Kidney (tissue), 14 donors: Measurements from ENCODE around the gene AQP3. TPM values are rescaled to one million over a fixed set of nuclear protein-coding genes. Genes with fewer than 3 reads are reported as not detected.
A peak's percentile ranks its signal among the peaks of the same experiment; 100 is the strongest.
"Not testable (repeated sequence)": the region's sequence is repeated elsewhere in the genome, so short reads cannot be mapped to it uniquely, and the experiment has no call there.

Experiments used
- DNase-seq, 5 donors: peaks; one replicate each; pipeline ENCODE4 v3.0.0-alpha.2; 2013 to 2020
- FAIRE-seq: peaks from 2 replicates; lab custom pipeline; 2012; peaks lifted over from hg19 to GRCh38; lab: Jason Lieb, UNC
- H3K27ac ChIP-seq, 2 donors: one replicate each; pipeline ENCODE4 v1.7.0; 2013; ENCODE audit warnings: low read depth in 2 of 2, low read length in 2 of 2, inconsistent platforms in 1 of 2
- H3K27me3 ChIP-seq: one replicate; pipeline ENCODE4 v1.7.1; 2013; ENCODE audit warnings: low read length, inconsistent platforms; ENCODE audit not compliant: control insufficient read depth, insufficient read depth
- H3K36me3 ChIP-seq, 3 donors: one replicate each; pipeline versions ENCODE4 v1.7.0 to v1.7.1; 2013; ENCODE audit warnings: low read length in 3 of 3, control low read depth in 1 of 3, inconsistent platforms in 1 of 3; ENCODE audit not compliant: insufficient read depth in 3 of 3, control insufficient read depth in 2 of 3
- H3K4me1 ChIP-seq, 3 donors: one replicate each; pipeline versions ENCODE4 v1.7.0 to v1.7.1; 2013; ENCODE audit warnings: low read length in 3 of 3, inconsistent platforms in 1 of 3, low read depth in 1 of 3; ENCODE audit not compliant: control insufficient read depth in 2 of 3, insufficient read depth in 2 of 3
- H3K4me3 ChIP-seq, 3 donors: one replicate each; pipeline versions ENCODE4 v1.7.0 to v1.8.1; 2013; ENCODE audit warnings: low read length in 3 of 3, control low read depth in 1 of 3, inconsistent platforms in 1 of 3
- H3K9ac ChIP-seq, 3 donors: one replicate each; pipeline versions ENCODE4 v1.7.0 to v1.7.1; 2013; ENCODE audit warnings: low read length in 3 of 3, control low read depth in 1 of 3, inconsistent platforms in 1 of 3
- H3K9me3 ChIP-seq, 3 donors: one replicate each; pipeline versions ENCODE4 v1.7.0 to v1.7.1; 2013; ENCODE audit warnings: low read length in 3 of 3, control low read depth in 1 of 3, inconsistent platforms in 1 of 3; ENCODE audit not compliant: control insufficient read depth in 2 of 3, insufficient read depth in 1 of 3
- intact Hi-C: fragments of 100-400 bp; cut with DNase I; formaldehyde crosslinking; loops from one replicate; pipeline ENCODE4 v1.11.1; 2022
- microRNA-seq: library from miRNA; unstranded; fragments of <30 nt; microRNA quantifications from one replicate; pipeline ENCODE4 v1.2.0, GENCODE V29; 2020
- polyA plus RNA-seq: library from polyadenylated mRNA; stranded (reverse); fragments of 350-450 nt; fragmentation: Illumina TruSeq; extraction: RNeasy Lipid Tissue Mini Kit (QIAGEN cat#74804); gene quantifications from one replicate; pipeline ENCODE4 v1.2.3, GENCODE V29; 2014; ENCODE audit warnings: low read depth, low replicate concordance; ENCODE audit not compliant: insufficient read depth
- total RNA-seq: library from RNA; stranded (reverse); fragmentation: NEBNext Ultra II Directional; extraction: Animal tissue kit (Norgen Biotek cat#: 25700); gene quantifications from one replicate; pipeline ENCODE4 v1.2.1, GENCODE V29; 2021
- TF ChIP-seq, protein P1 (sequence below): IDR thresholded peaks from 3 replicates; pipeline ENCODE4 v1.5.1; 2012; ENCODE audit warnings: mild to moderate bottlenecking, moderate library complexity, borderline replicate concordance; ENCODE audit not compliant: insufficient read depth; ENCODE audit errors: extremely low read depth
- donor health status: control.
- donor health status: control.
- donor health status: control.
- donor health status: control.
- donor health status: control.
- donor health status: DM: yes; HTN: yes; CAD: no.
- donor health status: Normal renal cell carcinoma (clear cell type).

AQP3 gene
- total and polyA plus RNA-seq, 2 donors from 2014 or later, result 135 to 401 TPM

DNA sequence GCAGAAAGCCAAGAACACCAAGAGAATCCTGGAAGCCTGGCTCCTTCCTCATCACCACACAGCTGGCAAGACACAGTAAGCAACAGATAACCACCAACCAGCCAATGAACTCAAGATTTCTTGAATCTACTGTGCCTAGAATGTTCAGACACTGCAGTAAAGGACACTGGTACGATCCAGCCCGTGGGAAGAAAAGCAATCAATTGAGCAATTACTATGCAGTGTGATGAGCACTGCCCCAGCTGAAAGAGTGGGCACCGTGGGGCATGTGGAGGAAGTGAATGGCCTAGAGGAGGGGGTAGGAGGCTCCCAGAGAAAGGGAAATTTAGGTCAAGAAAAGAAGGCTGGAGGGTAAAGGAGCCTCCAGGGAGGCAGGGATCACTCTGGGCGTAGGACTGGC lies 49.6 kb downstream of the AQP3 start:
- DNase-seq, H3K27me3 ChIP-seq, H3K4me1 ChIP-seq, H3K27ac ChIP-seq, FAIRE-seq, intact Hi-C loops, H3K9me3 ChIP-seq, H3K4me3 ChIP-seq, H3K9ac ChIP-seq, H3K36me3 ChIP-seq: not testable (repeated sequence)

DNA sequence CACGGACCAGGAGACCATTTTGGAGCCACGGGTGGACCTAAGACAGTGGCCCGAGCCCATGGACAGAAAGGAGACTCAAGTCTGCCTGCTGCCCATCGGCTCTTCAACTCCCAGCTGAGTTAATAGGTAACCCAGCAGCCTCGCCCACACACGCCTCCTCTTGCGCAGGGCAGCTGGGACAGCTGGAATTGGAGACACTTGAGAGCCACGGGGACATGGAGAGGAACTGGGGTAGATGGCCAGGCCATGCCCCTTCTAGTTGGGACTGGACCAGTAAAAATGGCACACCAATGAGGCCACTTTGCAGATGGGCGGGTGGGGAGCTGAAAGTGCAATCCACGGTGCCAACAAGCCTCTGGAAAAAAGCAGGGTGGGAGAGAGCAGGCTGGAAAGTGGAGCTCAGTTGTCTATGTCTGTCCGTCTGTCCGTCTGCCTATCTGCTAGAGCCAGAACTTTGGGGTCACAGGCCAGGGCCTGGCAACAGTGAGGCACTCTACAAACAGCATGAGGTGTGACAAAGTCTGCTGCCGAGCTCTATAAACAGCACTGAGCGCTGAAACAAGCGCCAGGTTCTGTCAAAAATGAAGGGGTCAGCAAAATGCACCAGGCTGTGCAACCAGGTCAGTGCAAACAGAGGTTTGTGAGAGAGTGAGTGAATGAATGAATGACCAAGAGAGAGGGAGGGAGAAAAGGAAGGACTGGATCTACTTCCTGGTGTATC lies 52.1 kb downstream of the AQP3 start:
- peak overlapping the region in 1 of 2 donors; percentile 76 for H3K27ac ChIP-seq
- H3K36me3 ChIP-seq, intact Hi-C loops, FAIRE-seq, H3K9ac ChIP-seq, H3K9me3 ChIP-seq, H3K27me3 ChIP-seq: not testable (repeated sequence)
- peaks cover 0 to 15% (median 9%) of the 10 kb centered on the region in 3 donors for H3K4me1 ChIP-seq
- H3K4me3 ChIP-seq, result peak overlapping the region in 2 of 3 donors; percentile 48 to 51
- peak in 4 of 5 donors; percentile 48 to 79 (median 65) for DNase-seq

DNA sequence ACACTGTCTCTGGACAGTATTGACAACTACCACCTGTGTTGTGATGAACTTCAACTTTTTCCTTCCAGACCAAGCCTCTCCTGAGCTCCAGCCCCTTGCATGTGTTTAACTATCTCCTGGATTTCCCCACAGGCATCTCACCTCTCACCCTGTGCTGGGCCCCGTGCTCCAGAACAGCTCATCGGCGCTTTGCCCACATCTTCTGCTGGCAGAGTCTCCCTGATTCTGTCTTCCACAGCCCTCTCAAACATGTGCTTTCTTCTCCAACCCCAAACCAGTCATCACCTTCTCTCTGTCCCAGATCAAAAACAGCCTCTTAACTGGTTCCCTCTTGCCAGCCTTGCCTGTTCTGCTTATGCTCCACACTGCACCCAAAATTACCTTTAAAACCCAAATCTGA lies 53.4 kb downstream of the AQP3 start:
- peak overlapping the region in 1 of 3 donors; percentile 58 for H3K9ac ChIP-seq
- DNase-seq, intact Hi-C loops, H3K27me3 ChIP-seq, H3K9me3 ChIP-seq, FAIRE-seq, H3K36me3 ChIP-seq: not testable (repeated sequence)
- H3K27ac ChIP-seq, result peak overlapping the region; percentile 72 to 80
- H3K4me3 ChIP-seq, result peak overlapping the region in 2 of 3 donors; percentile 51 to 73
- peaks cover 0 to 18% (median 9%) of the 10 kb centered on the region in 3 donors for H3K4me1 ChIP-seq

DNA sequence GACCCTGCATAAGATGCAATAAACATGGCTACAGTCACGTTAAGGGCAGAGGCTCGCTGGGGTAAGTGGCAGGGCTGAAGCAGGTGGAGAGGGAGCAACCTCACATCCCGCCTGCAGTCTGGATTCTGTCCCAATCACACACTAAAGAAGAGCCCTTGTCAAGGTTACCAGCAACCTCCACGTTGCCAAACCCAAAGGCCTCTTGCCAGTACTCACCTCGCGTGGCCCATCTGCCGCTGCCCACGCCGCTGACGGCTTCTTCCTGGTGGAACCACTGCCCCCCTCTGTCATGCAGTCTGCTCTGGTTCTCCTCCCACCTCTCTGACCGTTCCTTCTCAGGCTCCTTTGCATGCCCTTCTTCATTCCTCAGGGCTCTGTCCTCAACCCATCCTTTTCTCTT lies 53.8 kb downstream of the AQP3 start:
- peak overlapping the region in 2 of 3 donors; percentile 4 to 58 for H3K9ac ChIP-seq
- H3K4me3 ChIP-seq, result peak overlapping the region in 2 of 3 donors; percentile 51 to 73
- peaks cover 0 to 18% (median 9%) of the 10 kb centered on the region in 3 donors for H3K4me1 ChIP-seq
- H3K9me3 ChIP-seq, result no peaks in the 10 kb centered on the region
- DNase-seq, result no peak
- intact Hi-C loops, result no loop called here
- no peak for FAIRE-seq
- H3K27ac ChIP-seq, result peak overlapping the region; percentile 72 to 80
- H3K36me3 ChIP-seq, result no peaks in the 10 kb centered on the region
- H3K27me3 ChIP-seq, result no peaks in the 10 kb centered on the region
- TF ChIP-seq, protein P1, sequence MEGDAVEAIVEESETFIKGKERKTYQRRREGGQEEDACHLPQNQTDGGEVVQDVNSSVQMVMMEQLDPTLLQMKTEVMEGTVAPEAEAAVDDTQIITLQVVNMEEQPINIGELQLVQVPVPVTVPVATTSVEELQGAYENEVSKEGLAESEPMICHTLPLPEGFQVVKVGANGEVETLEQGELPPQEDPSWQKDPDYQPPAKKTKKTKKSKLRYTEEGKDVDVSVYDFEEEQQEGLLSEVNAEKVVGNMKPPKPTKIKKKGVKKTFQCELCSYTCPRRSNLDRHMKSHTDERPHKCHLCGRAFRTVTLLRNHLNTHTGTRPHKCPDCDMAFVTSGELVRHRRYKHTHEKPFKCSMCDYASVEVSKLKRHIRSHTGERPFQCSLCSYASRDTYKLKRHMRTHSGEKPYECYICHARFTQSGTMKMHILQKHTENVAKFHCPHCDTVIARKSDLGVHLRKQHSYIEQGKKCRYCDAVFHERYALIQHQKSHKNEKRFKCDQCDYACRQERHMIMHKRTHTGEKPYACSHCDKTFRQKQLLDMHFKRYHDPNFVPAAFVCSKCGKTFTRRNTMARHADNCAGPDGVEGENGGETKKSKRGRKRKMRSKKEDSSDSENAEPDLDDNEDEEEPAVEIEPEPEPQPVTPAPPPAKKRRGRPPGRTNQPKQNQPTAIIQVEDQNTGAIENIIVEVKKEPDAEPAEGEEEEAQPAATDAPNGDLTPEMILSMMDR, result no peak

DNA sequence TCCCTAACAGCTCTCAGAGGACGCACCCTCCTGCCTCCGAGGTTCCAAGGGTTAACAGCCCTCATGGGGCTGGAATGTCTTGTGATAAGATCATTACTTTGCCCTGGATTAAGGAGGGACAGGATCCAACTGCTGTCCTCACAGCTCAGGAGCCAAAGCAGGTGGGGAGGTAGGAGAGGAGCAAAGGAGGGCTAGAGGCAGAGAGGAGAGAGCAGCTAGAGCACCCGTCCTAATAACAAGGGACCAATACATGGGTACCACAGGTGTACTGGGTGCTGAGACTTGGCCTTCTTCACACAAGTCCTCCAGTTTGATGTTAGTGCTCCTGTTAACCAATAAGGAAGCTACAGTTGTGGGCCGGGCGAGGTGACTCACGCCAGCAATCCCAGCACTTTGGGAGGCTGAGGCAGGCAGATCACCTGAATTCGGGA lies 54.8 kb downstream of the AQP3 start:
- H3K36me3 ChIP-seq, H3K27me3 ChIP-seq, intact Hi-C loops, DNase-seq, FAIRE-seq, H3K9me3 ChIP-seq: not testable (repeated sequence)
- Histone ChIP-seq H3K4me3 (peak overlapping the region in 2 of 3 donors; percentile 24 to 51), H3K4me1 (peaks cover 0 to 18% (median 9%) of the 10 kb centered on the region in 3 donors), H3K9ac (peak overlapping the region in 1 of 3 donors; percentile 58), H3K27ac (peak overlapping the region; percentile 72)

Small RNA genes within 50 kb of the gene (microRNA-seq; reads per million reads assigned to microRNA genes)
- gene MIR6851, result not detected

Other genes with a start within 250 kb of the AQP3 start
- gene SPINK4, start 207.4 kb downstream of the AQP3 start, total RNA-seq, result not detected
- not detected for gene SPINK4, start 207.4 kb downstream of the AQP3 start, polyA plus RNA-seq
- 134 TPM for gene BAG1, start 182.9 kb downstream of the AQP3 start, total RNA-seq
- gene BAG1, start 182.9 kb downstream of the AQP3 start, polyA plus RNA-seq, result 268 TPM
- gene CHMP5, start 182.5 kb downstream of the AQP3 start, total RNA-seq, result 65.2 TPM
- gene CHMP5, start 182.5 kb downstream of the AQP3 start, polyA plus RNA-seq, result 100 TPM
- 46.3 TPM for gene NFX1, start 157.1 kb downstream of the AQP3 start, total RNA-seq
- 12.2 TPM for gene NFX1, start 157.1 kb downstream of the AQP3 start, polyA plus RNA-seq
- gene AQP7, start 45.0 kb downstream of the AQP3 start, total RNA-seq, result 11.9 TPM
- gene AQP7, start 45.0 kb downstream of the AQP3 start, polyA plus RNA-seq, result 45.3 TPM
- 32.8 TPM for gene NOL6, start 26.3 kb upstream of the AQP3 start, total RNA-seq
- gene NOL6, start 26.3 kb upstream of the AQP3 start, polyA plus RNA-seq, result 10.8 TPM
- gene ANKRD18B, start 76.7 kb upstream of the AQP3 start, total RNA-seq, result 0.72 TPM
- gene ANKRD18B, start 76.7 kb upstream of the AQP3 start, polyA plus RNA-seq, result not detected